GM12801 (cell line): ENCODE measurements around the gene CACNA1H.

Experiments
- TF ChIP-seq, protein P1 (sequence below): IDR thresholded peaks from one replicate; pipeline ENCODE4 v1.5.1; 2011; ENCODE audit warnings: control low read depth; ENCODE audit not compliant: insufficient read length; ENCODE audit errors: extremely low read depth

Gene CACNA1H

DNA sequence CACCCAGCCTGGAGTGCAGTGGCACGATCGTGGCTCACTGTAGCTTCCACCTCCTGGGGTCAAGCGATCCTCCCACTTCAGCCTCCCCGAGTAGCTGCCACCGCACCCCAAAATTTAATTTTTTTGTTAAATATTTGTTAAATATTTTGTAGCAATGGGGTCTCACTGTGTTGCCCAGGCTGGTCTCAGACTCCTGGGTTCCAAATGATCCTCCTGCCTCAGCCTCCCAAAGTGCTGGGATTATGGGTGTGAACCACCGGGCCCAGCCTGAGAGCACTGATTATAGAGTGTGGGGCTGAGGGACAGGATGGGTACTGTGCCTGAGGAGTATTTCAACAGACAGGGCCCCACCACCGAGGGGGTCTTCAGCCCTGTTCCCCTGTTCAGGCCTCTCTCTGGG, 36.5 kb downstream of the CACNA1H start:
- TF ChIP-seq, protein P1, sequence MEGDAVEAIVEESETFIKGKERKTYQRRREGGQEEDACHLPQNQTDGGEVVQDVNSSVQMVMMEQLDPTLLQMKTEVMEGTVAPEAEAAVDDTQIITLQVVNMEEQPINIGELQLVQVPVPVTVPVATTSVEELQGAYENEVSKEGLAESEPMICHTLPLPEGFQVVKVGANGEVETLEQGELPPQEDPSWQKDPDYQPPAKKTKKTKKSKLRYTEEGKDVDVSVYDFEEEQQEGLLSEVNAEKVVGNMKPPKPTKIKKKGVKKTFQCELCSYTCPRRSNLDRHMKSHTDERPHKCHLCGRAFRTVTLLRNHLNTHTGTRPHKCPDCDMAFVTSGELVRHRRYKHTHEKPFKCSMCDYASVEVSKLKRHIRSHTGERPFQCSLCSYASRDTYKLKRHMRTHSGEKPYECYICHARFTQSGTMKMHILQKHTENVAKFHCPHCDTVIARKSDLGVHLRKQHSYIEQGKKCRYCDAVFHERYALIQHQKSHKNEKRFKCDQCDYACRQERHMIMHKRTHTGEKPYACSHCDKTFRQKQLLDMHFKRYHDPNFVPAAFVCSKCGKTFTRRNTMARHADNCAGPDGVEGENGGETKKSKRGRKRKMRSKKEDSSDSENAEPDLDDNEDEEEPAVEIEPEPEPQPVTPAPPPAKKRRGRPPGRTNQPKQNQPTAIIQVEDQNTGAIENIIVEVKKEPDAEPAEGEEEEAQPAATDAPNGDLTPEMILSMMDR = no peak

DNA sequence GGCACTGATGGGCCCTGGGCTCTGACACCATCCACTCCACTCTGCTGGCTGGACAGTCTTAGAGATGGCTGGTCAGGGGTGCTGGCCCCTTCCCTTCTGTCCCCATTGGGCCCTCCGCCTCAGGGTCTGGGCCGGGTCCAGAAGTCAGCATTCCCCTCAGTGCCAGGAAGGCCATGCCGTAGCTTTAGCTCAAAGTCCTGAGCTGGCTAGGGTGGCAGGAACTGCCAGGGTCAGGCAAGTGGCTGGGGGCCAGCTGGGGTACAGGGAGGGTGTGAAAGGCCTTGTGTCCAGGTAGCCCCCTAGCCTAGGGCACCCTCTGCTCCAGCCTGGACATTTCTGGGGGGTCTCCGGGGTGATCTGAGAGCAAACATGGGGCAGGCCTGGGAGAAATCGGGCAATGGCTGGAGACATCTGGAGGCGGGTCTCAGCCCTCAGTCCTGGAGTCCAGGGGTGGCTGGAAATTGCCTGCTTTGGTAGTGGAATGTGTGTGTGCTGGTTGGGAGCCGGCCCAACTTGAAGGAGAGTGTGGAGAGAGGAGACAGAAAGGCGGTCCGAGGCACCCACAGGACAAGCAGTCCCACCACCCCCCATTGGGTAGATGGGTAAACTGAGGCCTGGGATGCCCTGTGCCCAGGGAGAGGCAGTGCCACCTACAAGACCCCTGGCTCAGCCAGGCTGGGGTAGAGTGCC, 39.6 kb downstream of the CACNA1H start:
- TF ChIP-seq, protein P1 = no peak

DNA sequence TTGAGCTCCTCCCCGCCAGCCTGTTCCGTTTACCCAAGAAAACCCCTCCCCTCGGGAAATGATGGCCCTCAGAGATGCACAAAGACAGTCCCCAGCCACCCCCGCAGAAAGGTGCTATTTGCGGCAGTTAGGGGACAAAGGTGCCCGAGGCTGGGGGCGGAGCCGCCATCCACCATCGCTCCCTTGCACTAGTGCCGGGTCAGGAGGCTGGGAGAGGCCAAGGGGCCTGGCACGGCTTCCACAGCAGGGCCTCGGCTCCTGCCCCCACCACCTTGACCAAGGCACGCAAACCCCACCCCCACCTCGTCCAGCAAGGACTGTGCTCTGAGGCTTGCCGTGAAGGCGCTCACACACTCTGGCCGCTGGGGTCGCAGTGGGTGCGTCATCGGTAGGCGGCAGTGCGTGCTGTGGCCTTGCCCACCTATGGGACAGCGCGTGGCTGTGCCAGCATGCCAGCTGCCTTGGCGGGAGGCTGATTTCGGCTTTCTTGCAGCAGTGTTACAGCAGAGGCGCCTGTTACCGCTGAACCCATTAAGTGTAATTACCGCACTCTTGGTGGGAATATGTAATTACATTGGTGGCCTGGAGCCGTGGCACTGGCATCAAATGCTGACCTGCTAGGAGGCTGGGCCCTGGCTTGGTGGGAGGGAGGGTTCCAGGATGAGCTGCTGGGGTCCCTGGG, 40.4 kb downstream of the CACNA1H start:
- TF ChIP-seq, protein P1 = no peak

DNA sequence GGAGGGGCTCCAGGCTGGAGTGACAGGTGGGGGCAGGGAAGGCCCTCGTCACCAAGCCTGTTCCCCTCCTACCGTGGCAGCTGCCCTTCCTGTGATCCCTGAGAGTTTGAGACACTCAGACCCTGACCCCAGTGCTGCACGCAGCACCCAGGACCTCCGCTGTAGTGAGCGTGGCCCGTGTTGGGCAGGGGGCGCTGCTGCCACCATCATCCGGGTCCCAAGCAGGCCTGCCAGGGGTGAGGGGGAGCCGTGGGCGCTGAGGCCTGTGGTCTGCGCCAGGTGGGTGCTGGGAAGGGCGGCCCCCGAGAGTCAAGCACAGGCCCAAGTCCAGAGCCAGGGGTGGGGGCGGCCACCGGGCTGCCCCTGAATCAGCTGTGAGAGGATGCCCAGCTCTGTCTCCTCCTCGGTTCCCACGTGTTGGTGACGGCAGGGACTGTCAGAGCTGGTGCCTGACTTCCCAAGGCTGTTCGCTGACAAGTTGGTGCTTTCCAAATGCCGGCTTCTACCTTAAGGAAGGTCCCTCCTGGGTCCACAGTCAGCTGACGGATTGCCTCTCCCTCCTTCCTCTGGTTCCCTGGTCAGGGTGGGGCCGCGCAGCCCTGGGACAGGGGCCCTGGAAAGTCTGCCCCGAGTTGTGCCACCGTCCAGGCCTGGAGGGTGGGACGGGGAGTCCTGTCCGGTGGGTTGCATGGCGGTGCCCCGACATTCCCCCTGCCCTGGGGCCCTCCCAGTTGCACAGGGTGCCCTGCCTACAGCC, 41.1 kb downstream of the CACNA1H start:
- TF ChIP-seq, protein P1 = no peak

DNA sequence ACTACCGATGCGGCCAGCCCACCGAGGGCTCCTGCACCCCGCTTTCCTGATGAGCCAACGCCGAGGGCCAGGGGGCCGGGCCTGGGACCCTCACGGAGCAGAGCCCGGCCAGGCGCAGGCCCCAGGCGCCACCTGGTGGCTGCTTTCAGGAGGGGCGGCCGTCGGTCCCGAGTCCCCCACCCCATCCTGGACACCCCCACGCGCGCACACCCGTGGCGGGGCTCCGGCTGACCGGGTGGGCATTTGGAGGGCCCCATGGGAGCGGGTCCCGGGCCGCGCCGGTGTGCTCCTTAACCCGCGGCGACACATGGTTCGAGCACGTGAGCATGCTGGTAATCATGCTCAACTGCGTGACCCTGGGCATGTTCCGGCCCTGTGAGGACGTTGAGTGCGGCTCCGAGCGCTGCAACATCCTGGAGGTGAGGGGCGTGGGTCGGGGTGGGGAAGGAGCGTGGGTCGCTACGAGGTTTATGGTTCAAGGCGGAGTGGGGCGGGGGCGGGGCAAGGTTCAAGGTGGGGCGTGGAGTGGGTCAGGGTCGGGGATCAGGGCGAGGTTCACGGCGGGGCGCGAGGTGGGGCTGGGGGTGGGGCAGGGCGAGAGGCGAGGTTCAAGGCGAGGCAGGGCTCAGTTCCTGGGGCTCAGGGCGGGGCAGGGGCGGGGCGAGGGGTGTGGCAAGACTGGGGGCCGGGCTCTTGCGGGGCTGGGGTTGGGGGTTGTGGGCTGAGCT, 41.9 kb downstream of the CACNA1H start:
- TF ChIP-seq, protein P1 = no peak

DNA sequence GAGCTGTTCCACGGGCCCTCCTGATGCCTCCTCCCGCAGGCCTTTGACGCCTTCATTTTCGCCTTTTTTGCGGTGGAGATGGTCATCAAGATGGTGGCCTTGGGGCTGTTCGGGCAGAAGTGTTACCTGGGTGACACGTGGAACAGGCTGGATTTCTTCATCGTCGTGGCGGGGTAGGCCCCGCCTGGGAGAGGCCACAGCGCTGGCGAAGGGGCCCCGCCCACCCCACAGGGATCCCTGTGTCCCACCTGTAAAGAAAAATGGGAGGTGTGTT, 42.4 kb downstream of the CACNA1H start:
- TF ChIP-seq, protein P1 = no peak

DNA sequence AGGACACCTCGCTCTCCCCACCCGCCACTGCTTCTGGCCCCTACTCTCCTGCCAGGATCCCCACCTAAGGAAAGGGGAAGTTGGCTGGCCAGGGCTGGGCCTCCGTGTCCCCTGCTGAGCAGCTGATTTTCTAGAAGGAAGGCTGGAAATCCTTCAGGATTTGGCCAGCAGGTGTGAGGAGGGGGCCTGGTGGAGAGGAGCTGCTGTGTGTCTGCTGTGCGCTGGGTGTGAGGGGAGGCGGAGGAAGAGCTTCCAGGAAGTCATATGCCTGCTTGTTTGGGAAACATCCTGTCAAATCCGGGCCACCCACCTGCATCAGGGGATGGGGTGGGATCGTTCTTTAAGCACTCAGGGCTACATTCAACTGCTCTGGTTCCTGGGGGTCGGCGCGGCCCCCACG, 43.6 kb downstream of the CACNA1H start:
- TF ChIP-seq, protein P1 = no peak
